Right forelimb (tissue), 1 donor: ENCODE data around the gene CTSK.
"Not testable (repeated sequence)": the region's sequence is repeated elsewhere in the genome, so short reads cannot be mapped to it uniquely, and the experiment has no call there.

ENCODE experiments used
- DNase-seq: peaks from one replicate; pipeline ENCODE4 v3.0.0-alpha.2; 2018

The CTSK gene

GRCh38 chr1:150808121-150808520, at the start of gene CTSK:
Gene CTSK (minus strand): TSS chr1:150808260. CDS start chr1:150806805, 1,455 bp downstream.
- peak; percentile 63 for DNase-seq

GRCh38 chr1:150852734-150853133, 44.7 kb upstream of the CTSK start:
- DNase-seq, result not testable (repeated sequence)

GRCh38 chr1:150850801-150851362, 42.8 kb upstream of the CTSK start:
- DNase-seq, result not testable (repeated sequence)

GRCh38 chr1:150846473-150847146, 38.5 kb upstream of the CTSK start:
- DNase-seq, result no peak

- DNase-seq, result no peak
Observed at GRCh38 chr1:150843474-150843873, 35.4 kb upstream of the CTSK start.

GRCh38 chr1:150842964-150843363, 34.9 kb upstream of the CTSK start:
- DNase-seq, result no peak

GRCh38 chr1:150842343-150842742, 34.3 kb upstream of the CTSK start:
- DNase-seq, result no peak

- no peak for DNase-seq
Observed at GRCh38 chr1:150841626-150842025, 33.6 kb upstream of the CTSK start.

- DNase-seq, result not testable (repeated sequence)
Observed at GRCh38 chr1:150840850-150841249, 32.8 kb upstream of the CTSK start.

- DNase-seq, result no peak
Observed at GRCh38 chr1:150836129-150836773, 28.2 kb upstream of the CTSK start.

GRCh38 chr1:150833961-150834360, 25.9 kb upstream of the CTSK start:
- not testable (repeated sequence) for DNase-seq

- DNase-seq, result no peak
Observed at GRCh38 chr1:150832597-150832996, 24.5 kb upstream of the CTSK start.

GRCh38 chr1:150829751-150830150, 21.7 kb upstream of the CTSK start:
- no peak for DNase-seq

- no peak for DNase-seq
Observed at GRCh38 chr1:150826299-150826698, 18.2 kb upstream of the CTSK start.

- DNase-seq, result no peak
Observed at GRCh38 chr1:150820730-150821512, 12.9 kb upstream of the CTSK start.

- DNase-seq, result no peak
Observed at GRCh38 chr1:150815871-150816270, 7.8 kb upstream of the CTSK start.

GRCh38 chr1:150813028-150813707, 5.1 kb upstream of the CTSK start:
- DNase-seq, result peak; percentile 65

GRCh38 chr1:150810958-150811659, 3.0 kb upstream of the CTSK start:
- DNase-seq, result no peak

- DNase-seq, result no peak
Observed at GRCh38 chr1:150809651-150810050, 1.6 kb upstream of the CTSK start.

- DNase-seq, result no peak
Observed at GRCh38 chr1:150808846-150809245, 786 bp upstream of the CTSK start.

GRCh38 chr1:150807249-150808023, 624 bp downstream of the CTSK start:
- DNase-seq, result no peak
